ENCODE measurements around the gene USP11. TPM values are rescaled to one million over a fixed set of nuclear protein-coding genes. Genes with fewer than 3 reads are reported as not detected.
A peak's percentile ranks its signal among the peaks of the same experiment; 100 is the strongest.

Gene USP11
- total RNA-seq, 1 donor from 2014 or later: 106 TPM

DNA sequence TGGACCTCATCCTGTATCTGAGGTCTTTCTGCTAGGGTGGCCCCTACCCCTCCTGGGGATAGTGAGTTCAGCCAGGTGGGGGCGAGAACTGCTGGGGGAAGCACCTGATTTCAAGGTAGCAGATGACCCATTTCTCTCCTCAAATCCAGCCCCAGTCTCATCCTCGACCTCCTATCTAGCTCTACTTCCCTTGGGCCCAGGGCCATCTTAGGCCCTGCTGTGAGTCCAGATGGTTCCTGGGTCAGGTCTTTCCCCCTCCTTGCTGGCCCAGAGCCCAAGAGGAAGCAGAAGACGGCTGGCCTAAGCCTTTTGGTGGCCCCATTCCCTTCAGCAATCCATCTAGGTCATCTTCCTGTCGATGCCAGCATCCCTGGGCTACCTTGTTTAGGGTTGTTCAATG is 11.1 kb upstream of the USP11 start:
- H3K9me3 ChIP-seq (ENCODE audit: low read depth): no peaks in the 10 kb centered on the region
- peaks cover 40% of the 10 kb centered on the region for H3K36me3 Mint-ChIP-seq

DNA sequence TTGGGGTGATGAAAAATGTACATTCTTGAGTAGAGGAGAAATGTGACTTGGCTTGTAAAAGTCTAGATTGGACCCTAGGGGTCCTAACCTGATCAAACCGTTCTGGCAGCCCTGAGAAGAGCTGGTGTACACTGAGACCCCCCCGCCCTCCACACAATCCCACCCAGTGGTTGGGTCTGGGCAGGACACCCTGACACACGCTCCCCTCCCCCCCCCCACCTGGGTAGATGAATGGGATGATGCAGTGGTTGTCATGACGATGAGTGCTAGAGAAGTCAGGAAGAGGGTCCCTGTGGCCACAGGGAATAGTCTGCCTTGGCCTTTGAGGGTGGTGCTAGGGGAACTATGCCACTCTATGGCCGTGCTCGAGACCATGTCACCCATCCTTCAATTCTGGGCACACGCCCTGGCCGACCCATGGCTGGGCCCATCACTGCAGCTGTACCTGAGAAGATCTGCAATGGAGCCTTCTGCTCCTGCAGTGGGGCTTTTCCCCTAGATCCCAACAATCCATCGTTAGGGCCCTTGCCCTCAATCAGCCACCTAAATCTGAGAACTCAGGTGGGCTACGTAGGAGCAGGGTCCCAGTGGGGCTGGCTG is 10.0 kb upstream of the USP11 start:
- Histone ChIP-seq H3K27me3 (no peaks in the 10 kb centered on the region), H3K27ac (no peak overlapping the region), H3K4me2 (no peak overlapping the region), H3K4me3 (no peak overlapping the region), H3K36me3 (peaks cover 8% of the 10 kb centered on the region), H3K79me2 (ENCODE audit: low read depth) (peaks cover 50% of the 10 kb centered on the region), H3K9me3 (ENCODE audit: low read depth) (no peaks in the 10 kb centered on the region), H3F3A (ENCODE audit: low read depth) (peaks cover 4% of the 10 kb centered on the region), H4K20me1 (ENCODE audit: low read depth) (peaks cover 54% of the 10 kb centered on the region), H3K9ac (no peak overlapping the region), H3K4me1 (peaks cover 8% of the 10 kb centered on the region), H2AFZ (replicated peaks) (no peak overlapping the region)
- peak overlapping the region; percentile 53 for H3K4me3 Mint-ChIP-seq
- peaks cover 43% of the 10 kb centered on the region for H3K36me3 Mint-ChIP-seq
- no peak overlapping the region for H3K27ac Mint-ChIP-seq
- peaks cover 38% of the 10 kb centered on the region for H3K4me1 Mint-ChIP-seq
- DNase-seq (ENCODE audit: low spot score): peak; percentile 55
- peaks cover 11% of the 10 kb centered on the region for H3K27me3 Mint-ChIP-seq (ENCODE audit: insufficient read depth, low read depth)
- H3K9me3 Mint-ChIP-seq: peaks cover 3% of the 10 kb centered on the region
- TF ChIP-seq, protein P1, sequence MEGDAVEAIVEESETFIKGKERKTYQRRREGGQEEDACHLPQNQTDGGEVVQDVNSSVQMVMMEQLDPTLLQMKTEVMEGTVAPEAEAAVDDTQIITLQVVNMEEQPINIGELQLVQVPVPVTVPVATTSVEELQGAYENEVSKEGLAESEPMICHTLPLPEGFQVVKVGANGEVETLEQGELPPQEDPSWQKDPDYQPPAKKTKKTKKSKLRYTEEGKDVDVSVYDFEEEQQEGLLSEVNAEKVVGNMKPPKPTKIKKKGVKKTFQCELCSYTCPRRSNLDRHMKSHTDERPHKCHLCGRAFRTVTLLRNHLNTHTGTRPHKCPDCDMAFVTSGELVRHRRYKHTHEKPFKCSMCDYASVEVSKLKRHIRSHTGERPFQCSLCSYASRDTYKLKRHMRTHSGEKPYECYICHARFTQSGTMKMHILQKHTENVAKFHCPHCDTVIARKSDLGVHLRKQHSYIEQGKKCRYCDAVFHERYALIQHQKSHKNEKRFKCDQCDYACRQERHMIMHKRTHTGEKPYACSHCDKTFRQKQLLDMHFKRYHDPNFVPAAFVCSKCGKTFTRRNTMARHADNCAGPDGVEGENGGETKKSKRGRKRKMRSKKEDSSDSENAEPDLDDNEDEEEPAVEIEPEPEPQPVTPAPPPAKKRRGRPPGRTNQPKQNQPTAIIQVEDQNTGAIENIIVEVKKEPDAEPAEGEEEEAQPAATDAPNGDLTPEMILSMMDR (IDR thresholded peaks at IDR 0.05): no peak
- TF ChIP-seq EZH2phosphoT487 (IDR thresholded peaks at IDR 0.05): no peak
- no peak for TF ChIP-seq EZH2 (IDR thresholded peaks at IDR 0.05)

More for the DNA sequence above, 11.1 kb upstream of the USP11 start:
- no peak overlapping the region for H2AFZ ChIP-seq (replicated peaks)
- H3K79me2 ChIP-seq (ENCODE audit: low read depth): peaks cover 50% of the 10 kb centered on the region
- Mint-ChIP-seq H3K4me3 (no peak overlapping the region), H3K27ac (no peak overlapping the region), H3K9me3 (peaks cover 3% of the 10 kb centered on the region), H3K4me1 (peaks cover 47% of the 10 kb centered on the region), H3K27me3 (ENCODE audit: insufficient read depth, low read depth) (peaks cover 13% of the 10 kb centered on the region)
- peaks cover 4% of the 10 kb centered on the region for H3K36me3 ChIP-seq
- no peak overlapping the region for H3K9ac ChIP-seq
- peaks cover 8% of the 10 kb centered on the region for H3F3A ChIP-seq (ENCODE audit: low read depth)
- H4K20me1 ChIP-seq (ENCODE audit: low read depth): peaks cover 54% of the 10 kb centered on the region
- no peaks in the 10 kb centered on the region for H3K27me3 ChIP-seq
- DNase-seq (ENCODE audit: low spot score): no peak
- TF ChIP-seq EZH2 (IDR thresholded peaks at IDR 0.05): no peak
- TF ChIP-seq EZH2phosphoT487 (IDR thresholded peaks at IDR 0.05): no peak
- TF ChIP-seq, protein P1 (IDR thresholded peaks at IDR 0.05): no peak
- no peak overlapping the region for H3K4me3 ChIP-seq
- no peak overlapping the region for H3K4me2 ChIP-seq
- no peak overlapping the region for H3K27ac ChIP-seq
- H3K4me1 ChIP-seq: peaks cover 14% of the 10 kb centered on the region

DNA sequence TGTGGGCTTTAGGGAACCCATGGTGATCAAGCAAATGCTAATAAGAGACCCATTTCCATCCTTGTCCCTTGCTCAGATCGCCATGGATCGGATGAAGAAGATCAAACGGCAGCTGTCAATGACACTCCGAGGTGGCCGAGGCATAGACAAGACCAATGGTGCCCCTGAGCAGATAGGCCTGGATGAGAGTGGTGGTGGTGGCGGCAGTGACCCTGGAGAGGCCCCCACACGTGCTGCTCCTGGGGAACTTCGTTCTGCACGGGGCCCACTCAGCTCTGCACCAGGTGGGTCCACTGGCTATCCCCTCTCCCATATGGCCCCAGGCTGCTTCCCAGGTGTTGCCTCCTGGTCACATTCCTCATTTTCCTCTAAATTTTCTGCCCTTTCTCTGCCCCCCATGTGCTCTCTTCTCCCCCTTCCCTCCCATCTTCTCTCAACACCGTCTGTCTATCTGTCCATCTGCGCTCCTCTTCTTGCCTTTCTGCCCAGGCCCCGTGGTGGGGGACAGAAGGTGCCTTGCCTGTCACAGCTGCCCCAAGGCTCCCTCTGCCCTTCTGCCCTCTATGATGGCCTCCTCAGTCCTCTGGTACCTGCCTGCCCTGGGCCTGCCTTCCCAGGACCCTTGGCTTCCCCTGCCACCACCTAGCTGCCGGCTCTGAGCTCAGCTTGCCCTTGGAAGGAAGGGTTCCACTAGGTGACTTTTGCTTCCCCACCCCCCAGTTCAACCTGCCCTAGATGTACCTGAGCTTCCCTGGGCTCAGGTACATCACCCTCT is 9.1 kb upstream of the USP11 start:
- peaks cover 53% of the 10 kb centered on the region for H4K20me1 ChIP-seq (ENCODE audit: low read depth)
- H3K27ac Mint-ChIP-seq: no peak overlapping the region

More for the DNA sequence above, 9.1 kb upstream of the USP11 start:
- Mint-ChIP-seq H3K4me1 (peaks cover 37% of the 10 kb centered on the region), H3K9me3 (peaks cover 2% of the 10 kb centered on the region), H3K36me3 (peaks cover 49% of the 10 kb centered on the region), H3K27me3 (ENCODE audit: insufficient read depth, low read depth) (peaks cover 9% of the 10 kb centered on the region), H3K4me3 (no peak overlapping the region)
- Histone ChIP-seq H3K9me3 (ENCODE audit: low read depth) (no peaks in the 10 kb centered on the region), H2AFZ (replicated peaks) (no peak overlapping the region), H3K4me1 (peaks cover 8% of the 10 kb centered on the region), H3F3A (ENCODE audit: low read depth) (peaks cover 10% of the 10 kb centered on the region), H3K4me3 (no peak overlapping the region), H3K27me3 (no peaks in the 10 kb centered on the region), H3K27ac (no peak overlapping the region), H3K4me2 (no peak overlapping the region), H3K79me2 (ENCODE audit: low read depth) (peaks cover 47% of the 10 kb centered on the region), H3K9ac (no peak overlapping the region), H3K36me3 (peaks cover 8% of the 10 kb centered on the region)
- DNase-seq (ENCODE audit: low spot score): no peak
- TF ChIP-seq, protein P1 (IDR thresholded peaks at IDR 0.05): no peak
- TF ChIP-seq EZH2phosphoT487 (IDR thresholded peaks at IDR 0.05) (no peak), EZH2 (IDR thresholded peaks at IDR 0.05) (no peak)

Data from neural progenitor cell (in vitro differentiated cells).